ENCODE measurements around the gene PRPF38A. TPM values are rescaled to one million over a fixed set of nuclear protein-coding genes. Genes with fewer than 3 reads are reported as not detected.
A peak's percentile ranks its signal among the peaks of the same experiment; 100 is the strongest.

PRPF38A gene
- total and polyA plus RNA-seq, 4 donors: 13.6 to 37.9 (median 27.6) TPM

DNA sequence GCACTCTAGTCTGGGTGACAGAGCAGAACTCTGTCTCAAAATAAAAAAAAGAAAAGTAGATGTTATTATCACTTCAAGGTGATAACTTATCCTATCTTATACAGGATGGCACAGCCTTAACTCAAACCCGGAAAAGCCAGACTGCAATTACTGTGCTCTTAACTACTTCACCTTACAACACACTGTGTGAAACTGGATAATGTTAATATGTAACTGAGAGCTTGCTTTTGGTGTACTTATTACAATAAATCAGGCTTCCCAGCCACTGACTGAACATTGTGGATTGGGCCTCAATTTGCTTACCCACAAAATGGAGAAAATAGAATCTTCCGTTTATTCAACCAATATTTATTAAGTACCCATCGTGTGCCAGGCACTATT is 1.6 kb upstream of the PRPF38A start:
- Histone ChIP-seq H3K9ac (ENCODE audit: insufficient read depth in 1 of 2, low read length in 2 of 2) (no peak overlapping the region), H3K36me3 (ENCODE audit: control insufficient read depth in 4 of 4, insufficient read depth in 4 of 4, low read length in 4 of 4) (peaks cover 0 to 5% (median 5%) of the 10 kb centered on the region in 4 donors), H3K4me3 (no peak overlapping the region), H3K27me3 (ENCODE audit: control insufficient read depth in 3 of 3, insufficient read depth in 3 of 3, low read length in 2 of 3) (no peaks in the 10 kb centered on the region), H3K27ac (ENCODE audit: low read depth in 1 of 2, low read length in 1 of 2) (no peak overlapping the region), H3K9me3 (ENCODE audit: control insufficient read depth in 4 of 4, insufficient read depth in 3 of 4, low read length in 3 of 4) (no peaks in the 10 kb centered on the region), H3K4me1 (ENCODE audit: control insufficient read depth in 5 of 5, insufficient read depth in 5 of 5, low read length in 5 of 5) (peaks cover 0 to 17% (median 10%) of the 10 kb centered on the region in 5 donors)
- DNase-seq (peak in 1 of 3 donors; percentile 34), ATAC-seq (ENCODE audit: insufficient read depth, low FRiP score) (no peak)
- TF ChIP-seq, protein P1, sequence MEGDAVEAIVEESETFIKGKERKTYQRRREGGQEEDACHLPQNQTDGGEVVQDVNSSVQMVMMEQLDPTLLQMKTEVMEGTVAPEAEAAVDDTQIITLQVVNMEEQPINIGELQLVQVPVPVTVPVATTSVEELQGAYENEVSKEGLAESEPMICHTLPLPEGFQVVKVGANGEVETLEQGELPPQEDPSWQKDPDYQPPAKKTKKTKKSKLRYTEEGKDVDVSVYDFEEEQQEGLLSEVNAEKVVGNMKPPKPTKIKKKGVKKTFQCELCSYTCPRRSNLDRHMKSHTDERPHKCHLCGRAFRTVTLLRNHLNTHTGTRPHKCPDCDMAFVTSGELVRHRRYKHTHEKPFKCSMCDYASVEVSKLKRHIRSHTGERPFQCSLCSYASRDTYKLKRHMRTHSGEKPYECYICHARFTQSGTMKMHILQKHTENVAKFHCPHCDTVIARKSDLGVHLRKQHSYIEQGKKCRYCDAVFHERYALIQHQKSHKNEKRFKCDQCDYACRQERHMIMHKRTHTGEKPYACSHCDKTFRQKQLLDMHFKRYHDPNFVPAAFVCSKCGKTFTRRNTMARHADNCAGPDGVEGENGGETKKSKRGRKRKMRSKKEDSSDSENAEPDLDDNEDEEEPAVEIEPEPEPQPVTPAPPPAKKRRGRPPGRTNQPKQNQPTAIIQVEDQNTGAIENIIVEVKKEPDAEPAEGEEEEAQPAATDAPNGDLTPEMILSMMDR (IDR thresholded peaks at IDR 0.05; ENCODE audit: control extremely low read depth, extremely low read depth): no peak
- WGBS, 2 donors: 50 to 76% methylated on average over 3 of the region's 3 CpGs

GRCh38 chr1:52403566-52404115 is 761 bp upstream of the PRPF38A start:
- Histone ChIP-seq H3K4me1 (ENCODE audit: control insufficient read depth in 5 of 5, insufficient read depth in 5 of 5, low read length in 5 of 5) (peaks cover 0 to 17% (median 10%) of the 10 kb centered on the region in 5 donors), H3K9me3 (ENCODE audit: control insufficient read depth in 4 of 4, insufficient read depth in 3 of 4, low read length in 3 of 4) (no peaks in the 10 kb centered on the region), H3K4me3 (peak overlapping the region; percentile 73), H3K9ac (ENCODE audit: insufficient read depth in 1 of 2, low read length in 2 of 2) (peak overlapping the region in 1 of 2 donors; percentile 83), H3K27me3 (ENCODE audit: control insufficient read depth in 3 of 3, insufficient read depth in 3 of 3, low read length in 2 of 3) (no peaks in the 10 kb centered on the region), H3K36me3 (ENCODE audit: control insufficient read depth in 4 of 4, insufficient read depth in 4 of 4, low read length in 4 of 4) (peaks cover 4 to 11% (median 10%) of the 10 kb centered on the region in 4 donors), H3K27ac (ENCODE audit: low read depth in 1 of 2, low read length in 1 of 2) (peak overlapping the region; percentile 0 to 59)
- TF ChIP-seq, protein P1 (IDR thresholded peaks at IDR 0.05; ENCODE audit: control extremely low read depth, extremely low read depth): no peak
- ATAC-seq (ENCODE audit: insufficient read depth, low FRiP score): peak; percentile 19
- peak in 2 of 3 donors; percentile 32 to 46 for DNase-seq
- WGBS, 2 donors: 1% methylated on average over 16 of the region's 16 CpGs

GRCh38 chr1:52404975-52405338 is 555 bp downstream of the PRPF38A start:
- Histone ChIP-seq H3K36me3 (ENCODE audit: control insufficient read depth in 4 of 4, insufficient read depth in 4 of 4, low read length in 4 of 4) (peaks cover 9 to 18% (median 15%) of the 10 kb centered on the region in 4 donors), H3K27ac (ENCODE audit: low read depth in 1 of 2, low read length in 1 of 2) (peak overlapping the region; percentile 89 to 93), H3K4me3 (peak overlapping the region; percentile 69), H3K27me3 (ENCODE audit: control insufficient read depth in 3 of 3, insufficient read depth in 3 of 3, low read length in 2 of 3) (no peaks in the 10 kb centered on the region), H3K9me3 (ENCODE audit: control insufficient read depth in 4 of 4, insufficient read depth in 3 of 4, low read length in 3 of 4) (no peaks in the 10 kb centered on the region), H3K4me1 (ENCODE audit: control insufficient read depth in 5 of 5, insufficient read depth in 5 of 5, low read length in 5 of 5) (peaks cover 0 to 17% (median 10%) of the 10 kb centered on the region in 5 donors), H3K9ac (ENCODE audit: insufficient read depth in 1 of 2, low read length in 2 of 2) (peak overlapping the region; percentile 97 to 99)
- ATAC-seq (ENCODE audit: insufficient read depth, low FRiP score): no peak
- no peak for DNase-seq
- 2 to 3% methylated on average over 8 of the region's 8 CpGs for WGBS, 2 donors
- TF ChIP-seq, protein P1 (IDR thresholded peaks at IDR 0.05; ENCODE audit: control extremely low read depth, extremely low read depth): no peak
